ENCODE data around the gene TRPV5. TPM values are rescaled to one million over a fixed set of nuclear protein-coding genes. Genes with fewer than 3 reads are reported as not detected.

TRPV5 gene
- total and polyA plus RNA-seq, 9 donors: not detected

- WGBS, 3 donors: 68 to 72% (median 68%) methylated on average over 10 of the region's 10 CpGs
These were observed 5.8 kb upstream of the TRPV5 start, which contains the start of gene LLCFC1 for GRCh38 chr7:142939226-142939910. LLCFC1 (plus strand) TSS chr7:142939484; CDS start chr7:142939622, 138 bp downstream.

GRCh38 chr7:142938611-142939010, 5.1 kb upstream of the TRPV5 start:
- 94 to 96% (median 95%) methylated on average over 4 of the region's 4 CpGs for WGBS, 3 donors

More at GRCh38 chr7:142939226-142939910, 5.8 kb upstream of the TRPV5 start, which contains the start of gene LLCFC1:
- H3K36me3 ChIP-seq: no peaks in the 10 kb centered on the region
- H3K4me3 ChIP-seq: no peak within 1 kb of the TSS
- no peaks in the 10 kb centered on the region for H3K4me1 ChIP-seq (ENCODE audit: insufficient read depth)
- intact Hi-C loops (cut with DNase I): no loop called here
- TF ChIP-seq CTCF (IDR thresholded peaks at IDR 0.05) (no peak), EP300 (IDR thresholded peaks at IDR 0.05) (no peak), POLR2A (IDR thresholded peaks at IDR 0.05) (no peak)
- no peaks in the 10 kb centered on the region for H3K9me3 ChIP-seq
- H3K27me3 ChIP-seq: no peaks in the 10 kb centered on the region
- DNase-seq: no peak
- no peak within 1 kb of the TSS for H3K27ac ChIP-seq

GRCh38 chr7:142935941-142936565, 2.5 kb upstream of the TRPV5 start:
- WGBS, 3 donors: 81 to 83% (median 81%) methylated on average over 12 of the region's 12 CpGs
- intact Hi-C loops (cut with DNase I): no loop called here
- Histone ChIP-seq H3K27ac (no peak overlapping the region), H3K9me3 (no peaks in the 10 kb centered on the region), H3K36me3 (no peaks in the 10 kb centered on the region), H3K27me3 (no peaks in the 10 kb centered on the region), H3K4me3 (no peak overlapping the region), H3K4me1 (ENCODE audit: insufficient read depth) (no peaks in the 10 kb centered on the region)
- no peak for DNase-seq
- TF ChIP-seq EP300 (IDR thresholded peaks at IDR 0.05): no peak
- TF ChIP-seq CTCF (IDR thresholded peaks at IDR 0.05): no peak
- TF ChIP-seq POLR2A (IDR thresholded peaks at IDR 0.05): no peak

More at GRCh38 chr7:142938611-142939010, 5.1 kb upstream of the TRPV5 start:
- H3K9me3 ChIP-seq: no peaks in the 10 kb centered on the region
- H3K27ac ChIP-seq: no peak overlapping the region
- H3K4me3 ChIP-seq: no peak overlapping the region
- intact Hi-C loops (cut with DNase I): no loop called here
- no peaks in the 10 kb centered on the region for H3K36me3 ChIP-seq
- DNase-seq: no peak
- TF ChIP-seq EP300 (IDR thresholded peaks at IDR 0.05) (no peak), CTCF (IDR thresholded peaks at IDR 0.05) (no peak), POLR2A (IDR thresholded peaks at IDR 0.05) (no peak)
- H3K4me1 ChIP-seq (ENCODE audit: insufficient read depth): no peaks in the 10 kb centered on the region
- H3K27me3 ChIP-seq: no peaks in the 10 kb centered on the region

GRCh38 chr7:142934056-142934455, 510 bp upstream of the TRPV5 start:
- no peaks in the 10 kb centered on the region for H3K27me3 ChIP-seq
- DNase-seq: no peak
- no peak overlapping the region for H3K27ac ChIP-seq
- no peak overlapping the region for H3K4me3 ChIP-seq
- 75 to 80% (median 78%) methylated on average over 12 of the region's 12 CpGs for WGBS, 3 donors
- H3K36me3 ChIP-seq: no peaks in the 10 kb centered on the region
- no peaks in the 10 kb centered on the region for H3K4me1 ChIP-seq (ENCODE audit: insufficient read depth)
- intact Hi-C loops (cut with DNase I): no loop called here
- no peaks in the 10 kb centered on the region for H3K9me3 ChIP-seq
- TF ChIP-seq CTCF (IDR thresholded peaks at IDR 0.05) (no peak), POLR2A (IDR thresholded peaks at IDR 0.05) (no peak), EP300 (IDR thresholded peaks at IDR 0.05) (no peak)
